ENCODE results near the gene KRTAP5-3.

DNA sequence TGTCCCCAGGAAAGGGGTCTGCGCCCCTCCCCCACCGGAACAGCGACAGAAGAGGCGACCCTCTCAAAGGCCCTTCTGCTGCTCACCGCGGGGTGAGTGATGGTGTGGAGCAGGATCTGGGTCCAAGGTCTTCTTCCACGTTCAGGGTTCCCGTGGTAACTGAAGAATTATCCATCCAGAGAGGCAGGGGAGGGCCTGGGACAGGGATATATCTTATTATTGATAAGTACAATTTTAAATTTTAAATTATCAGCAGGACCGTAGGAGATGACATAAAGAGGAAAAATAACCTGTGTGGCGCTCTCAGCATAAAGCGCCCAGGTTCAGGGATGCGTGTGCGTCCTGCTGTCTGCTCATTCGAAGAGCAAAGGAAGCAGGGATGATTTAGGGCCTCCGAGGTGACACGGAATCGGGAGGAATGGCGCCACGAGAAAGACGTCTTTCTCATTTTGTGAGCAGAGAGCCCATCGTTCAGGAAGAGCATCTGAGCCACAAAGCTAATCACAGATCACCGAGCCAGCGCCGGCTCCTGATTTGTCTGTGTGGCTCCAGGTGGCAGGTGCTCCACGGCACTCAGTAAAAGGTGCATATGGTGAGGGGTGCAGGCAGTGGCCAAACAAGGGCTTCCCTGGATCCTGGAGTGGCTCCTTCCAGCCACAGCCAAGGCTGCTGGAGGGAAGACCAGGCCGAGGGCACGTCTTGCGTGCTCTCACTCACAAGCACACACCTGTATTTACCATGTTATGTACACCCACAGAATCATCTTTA lies 40.6 kb upstream of the KRTAP5-3 start:
- TF ChIP-seq EGR1 (conservative IDR thresholded peaks at IDR 0.05): no peak
- no peak for TF ChIP-seq ZNF76 (CRISPR knock-in tag; IDR thresholded peaks at IDR 0.05; ENCODE audit: borderline replicate concordance)
- TF ChIP-seq JUN (IDR thresholded peaks at IDR 0.05; ENCODE audit: borderline replicate concordance, low read depth, low read length): no peak
- no peak for TF ChIP-seq JUN (CRISPR knock-in tag; IDR thresholded peaks at IDR 0.05; ENCODE audit: borderline replicate concordance)
- no peak for TF ChIP-seq HMG20A (CRISPR knock-in tag; conservative IDR thresholded peaks at IDR 0.05)
- TF ChIP-seq YY1 (IDR thresholded peaks at IDR 0.05; ENCODE audit: borderline replicate concordance in 1 of 3, control insufficient read depth in 1 of 3, extremely low read depth in 1 of 3, insufficient read depth in 3 of 3, insufficient read length in 1 of 3, insufficient replicate concordance in 2 of 3, low read depth in 1 of 3, low read length in 2 of 3): no peak
- no peak for TF ChIP-seq NRF1 (conservative IDR thresholded peaks at IDR 0.05 in 1 of 2, IDR thresholded peaks at IDR 0.05 in 1 of 2)
- TF ChIP-seq PRPF4 (IDR thresholded peaks at IDR 0.05; ENCODE audit: insufficient read depth, low read depth, low read length, poor library complexity, severe bottlenecking): no peak
- no peak for TF ChIP-seq MEF2D (tag; conservative IDR thresholded peaks at IDR 0.05; ENCODE audit: low read depth)
- TF ChIP-seq, protein P1, sequence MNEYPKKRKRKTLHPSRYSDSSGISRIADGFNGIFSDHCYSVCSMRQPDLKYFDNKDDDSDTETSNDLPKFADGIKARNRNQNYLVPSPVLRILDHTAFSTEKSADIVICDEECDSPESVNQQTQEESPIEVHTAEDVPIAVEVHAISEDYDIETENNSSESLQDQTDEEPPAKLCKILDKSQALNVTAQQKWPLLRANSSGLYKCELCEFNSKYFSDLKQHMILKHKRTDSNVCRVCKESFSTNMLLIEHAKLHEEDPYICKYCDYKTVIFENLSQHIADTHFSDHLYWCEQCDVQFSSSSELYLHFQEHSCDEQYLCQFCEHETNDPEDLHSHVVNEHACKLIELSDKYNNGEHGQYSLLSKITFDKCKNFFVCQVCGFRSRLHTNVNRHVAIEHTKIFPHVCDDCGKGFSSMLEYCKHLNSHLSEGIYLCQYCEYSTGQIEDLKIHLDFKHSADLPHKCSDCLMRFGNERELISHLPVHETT (CRISPR knock-in tag; conservative IDR thresholded peaks at IDR 0.05 in 1 of 2, IDR thresholded peaks at IDR 0.05 in 1 of 2): no peak
- TF ChIP-seq, protein P2, sequence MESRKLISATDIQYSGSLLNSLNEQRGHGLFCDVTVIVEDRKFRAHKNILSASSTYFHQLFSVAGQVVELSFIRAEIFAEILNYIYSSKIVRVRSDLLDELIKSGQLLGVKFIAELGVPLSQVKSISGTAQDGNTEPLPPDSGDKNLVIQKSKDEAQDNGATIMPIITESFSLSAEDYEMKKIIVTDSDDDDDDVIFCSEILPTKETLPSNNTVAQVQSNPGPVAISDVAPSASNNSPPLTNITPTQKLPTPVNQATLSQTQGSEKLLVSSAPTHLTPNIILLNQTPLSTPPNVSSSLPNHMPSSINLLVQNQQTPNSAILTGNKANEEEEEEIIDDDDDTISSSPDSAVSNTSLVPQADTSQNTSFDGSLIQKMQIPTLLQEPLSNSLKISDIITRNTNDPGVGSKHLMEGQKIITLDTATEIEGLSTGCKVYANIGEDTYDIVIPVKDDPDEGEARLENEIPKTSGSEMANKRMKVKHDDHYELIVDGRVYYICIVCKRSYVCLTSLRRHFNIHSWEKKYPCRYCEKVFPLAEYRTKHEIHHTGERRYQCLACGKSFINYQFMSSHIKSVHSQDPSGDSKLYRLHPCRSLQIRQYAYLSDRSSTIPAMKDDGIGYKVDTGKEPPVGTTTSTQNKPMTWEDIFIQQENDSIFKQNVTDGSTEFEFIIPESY (CRISPR knock-in tag; IDR thresholded peaks at IDR 0.05): no peak
- TF ChIP-seq MAFK (IDR thresholded peaks at IDR 0.05; ENCODE audit: low read length): no peak
- no peak for TF ChIP-seq RFX7 (CRISPR knock-in tag; IDR thresholded peaks at IDR 0.05)
- no peak for TF ChIP-seq PML (IDR thresholded peaks at IDR 0.05; ENCODE audit: low read length)
- TF ChIP-seq RNF2 (IDR thresholded peaks at IDR 0.05): no peak

Data from K562 (cell line).